Stimulated activated CD8-positive, alpha-beta memory T cell treated with anti-CD3 and anti-CD28 coated beads, Interleukin-2, amount 100 ng/mL, for 48 hours (primary cell): ENCODE results near the gene TFF1.

ENCODE experiments used
- DNase-seq, 2 donors: peaks; one replicate each; pipeline ENCODE4 v3.0.0-alpha.2; 2020; ENCODE audit warnings: low read depth in 2 of 2

TFF1 gene

DNA sequence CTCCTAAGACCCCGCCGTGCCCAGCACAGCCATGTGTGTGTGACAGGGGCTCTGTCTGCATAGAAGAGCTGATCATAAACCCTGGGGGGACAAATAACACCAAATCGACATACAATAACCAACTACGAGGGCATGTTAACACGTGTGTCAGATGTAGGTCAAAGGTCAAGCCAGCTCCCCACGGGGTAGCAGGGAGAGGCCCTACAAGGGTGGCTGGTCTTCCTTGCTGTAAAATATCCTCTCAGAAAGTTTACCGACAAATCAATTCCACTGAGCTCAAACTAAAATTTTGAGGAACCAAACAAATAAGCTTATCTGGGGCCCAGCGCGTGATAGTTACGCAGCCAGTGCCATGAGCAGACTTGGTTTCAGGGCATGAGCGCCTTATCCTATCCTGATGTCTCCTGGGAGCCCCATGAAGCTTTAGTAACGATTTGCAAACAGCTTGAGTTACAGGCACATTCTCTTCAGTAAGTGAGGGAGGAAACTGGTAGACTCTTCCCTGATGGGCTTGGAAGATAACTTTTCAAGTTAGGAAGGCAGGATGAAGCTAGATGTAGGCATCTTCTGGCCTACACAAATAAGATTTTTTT is 32.2 kb upstream of the TFF1 start:
- no peak for DNase-seq

DNA sequence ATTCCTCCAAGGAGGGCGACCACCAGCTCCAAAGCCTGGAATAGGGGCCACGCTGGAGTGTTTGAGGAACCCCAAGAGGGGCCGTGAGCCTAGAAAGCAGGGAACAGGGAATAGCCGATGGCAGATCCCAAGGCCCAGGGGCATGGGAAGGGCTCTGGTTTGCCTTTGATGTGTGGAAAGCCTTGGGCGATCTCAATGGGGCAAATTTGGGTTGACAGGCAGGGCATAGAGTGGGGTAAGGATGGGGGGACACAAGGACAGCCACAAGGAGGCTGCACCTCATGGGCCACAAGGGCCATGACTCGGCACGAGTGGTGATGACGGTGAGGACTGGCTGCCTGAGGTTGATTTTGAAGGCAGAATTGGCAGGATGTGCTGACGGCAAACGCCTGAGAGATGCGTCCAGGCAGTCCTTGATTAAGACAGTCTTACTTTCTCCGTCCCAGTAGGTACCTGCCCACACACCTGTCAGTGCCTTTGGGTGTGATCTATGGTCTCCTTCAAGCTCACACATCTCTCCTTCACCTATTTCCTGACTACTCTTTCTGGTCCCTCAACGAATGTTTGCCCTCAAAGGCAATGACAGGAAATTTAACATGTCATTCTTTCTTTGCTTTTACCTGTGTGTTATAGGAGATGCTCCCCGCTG is 31.5 kb upstream of the TFF1 start:
- no peak for DNase-seq

DNA sequence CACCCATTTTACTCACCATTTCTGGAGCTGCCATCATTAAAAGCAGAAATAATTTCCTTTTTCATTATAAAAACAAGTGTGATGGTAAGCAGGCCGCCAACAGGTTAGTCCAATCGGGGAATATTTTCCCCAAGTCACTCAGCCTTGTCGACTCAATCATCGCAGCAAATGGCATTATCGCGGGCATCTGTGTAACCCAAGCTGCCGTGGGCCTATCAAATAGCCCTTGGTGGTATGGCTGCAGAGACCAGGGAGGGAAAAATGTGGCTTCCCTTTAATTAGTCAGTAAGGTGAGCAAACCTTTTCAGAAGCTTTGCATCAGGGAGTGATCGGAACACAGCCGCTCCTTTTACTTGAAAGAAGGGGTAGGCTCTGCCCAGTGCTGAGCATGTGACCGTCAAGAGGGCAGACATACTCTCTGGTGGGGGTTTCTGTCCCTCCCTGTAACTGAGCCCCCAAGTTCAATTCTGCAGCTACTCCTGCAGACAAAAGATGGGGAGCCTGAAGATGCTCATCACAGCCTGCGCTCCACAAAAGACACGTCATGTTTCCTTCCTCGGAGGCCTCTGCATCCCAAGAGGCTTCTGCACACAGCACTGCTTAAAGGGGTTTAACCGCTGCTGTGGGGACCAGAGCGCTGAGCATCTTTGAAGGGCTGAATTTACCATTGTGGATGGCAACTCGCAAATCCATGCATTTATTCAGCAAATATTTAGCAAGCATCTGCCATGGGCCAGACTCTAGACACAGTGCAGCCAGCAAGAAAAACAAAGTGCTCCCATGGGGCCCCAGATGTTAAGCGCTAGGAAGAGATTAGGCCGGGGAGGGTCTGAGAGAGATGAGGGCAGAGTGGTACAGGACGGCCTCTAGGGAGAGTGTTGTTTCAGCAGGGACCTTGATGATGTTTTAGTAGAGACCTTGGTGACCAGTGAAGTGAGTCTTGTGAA is 30.7 kb upstream of the TFF1 start:
- no peak for DNase-seq

DNA sequence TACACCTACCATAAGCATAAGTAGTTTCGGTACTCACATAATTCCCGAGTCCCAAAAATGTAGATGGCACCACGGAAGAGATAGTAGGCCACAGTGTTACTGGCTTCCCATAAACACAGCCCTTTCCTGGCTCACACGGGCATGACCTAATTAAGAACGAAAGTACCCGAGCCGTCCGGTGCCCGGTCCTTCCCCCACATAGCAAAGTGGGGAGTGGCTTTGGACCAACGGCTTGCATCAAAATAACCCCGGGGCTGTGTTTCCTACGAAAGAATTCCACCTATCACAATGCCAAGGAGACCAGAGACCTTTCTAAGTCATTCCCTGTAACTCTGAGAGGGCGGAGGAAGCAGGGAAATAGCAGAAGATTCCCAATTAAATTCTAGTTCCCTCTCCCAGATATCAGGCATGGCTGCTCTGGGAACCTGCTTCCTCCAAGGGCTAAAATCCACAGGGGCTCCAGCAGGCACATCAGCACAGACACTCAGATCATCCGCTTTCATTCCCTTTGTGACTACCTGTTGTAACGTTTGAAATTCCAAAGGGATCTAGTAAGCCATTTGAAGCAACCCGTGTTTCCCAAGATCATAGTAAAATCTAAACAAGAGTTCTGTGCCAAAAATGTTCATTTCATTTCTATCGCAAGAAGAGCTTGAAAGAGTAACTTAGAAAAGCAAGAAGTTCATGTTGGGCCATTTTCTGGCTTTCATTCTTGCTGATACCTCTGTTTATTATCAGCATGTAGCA is 29.7 kb upstream of the TFF1 start, which contains the start of gene TMPRSS3:
TMPRSS3 (minus strand) TSS at position 148 of the 747 bp plus-strand sequence. CDS start 635 bp downstream, outside the sequence.
- no peak for DNase-seq

DNA sequence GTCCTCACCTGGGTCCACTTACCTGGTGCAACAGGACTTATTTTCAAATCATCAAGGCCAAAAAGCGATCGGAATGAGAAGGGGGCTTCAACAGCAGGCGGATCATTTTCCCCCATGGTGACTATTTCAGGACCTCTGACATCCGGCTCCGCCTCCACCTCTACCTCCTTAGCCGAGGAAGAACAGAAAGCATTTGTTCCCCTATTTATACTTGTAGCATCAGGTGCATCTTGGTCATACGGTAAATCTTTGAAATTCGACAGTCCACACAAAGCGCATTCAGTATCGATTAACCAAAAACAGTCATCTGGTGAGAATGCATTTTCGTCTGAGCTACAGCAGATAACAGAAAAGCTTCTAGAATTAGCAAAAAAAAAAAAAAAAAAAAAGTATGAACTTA is 29.0 kb upstream of the TFF1 start:
- DNase-seq, result no peak

DNA sequence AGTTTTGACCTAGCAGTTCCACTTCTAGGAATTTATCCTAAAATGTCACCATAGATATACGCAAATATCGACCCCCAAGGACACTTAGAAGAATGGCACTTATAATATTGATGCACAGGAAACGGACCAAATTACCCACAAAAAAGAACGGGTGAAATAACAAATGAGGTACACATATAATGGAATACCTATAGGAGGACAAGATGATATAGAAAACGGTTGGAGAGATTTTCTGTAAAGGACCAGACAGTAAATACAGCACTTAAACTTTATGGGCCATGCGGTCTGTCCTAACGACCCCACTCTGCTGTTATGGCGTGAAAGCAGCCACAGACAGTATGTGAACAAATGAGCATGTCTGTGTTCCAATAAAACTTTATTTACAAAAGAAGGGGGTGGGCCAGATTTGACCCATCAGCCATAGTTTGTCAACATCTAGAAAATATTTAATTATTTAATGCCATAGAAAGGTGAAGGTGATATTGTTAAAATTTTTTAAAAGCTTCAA is 27.2 kb upstream of the TFF1 start:
- no peak for DNase-seq

DNA sequence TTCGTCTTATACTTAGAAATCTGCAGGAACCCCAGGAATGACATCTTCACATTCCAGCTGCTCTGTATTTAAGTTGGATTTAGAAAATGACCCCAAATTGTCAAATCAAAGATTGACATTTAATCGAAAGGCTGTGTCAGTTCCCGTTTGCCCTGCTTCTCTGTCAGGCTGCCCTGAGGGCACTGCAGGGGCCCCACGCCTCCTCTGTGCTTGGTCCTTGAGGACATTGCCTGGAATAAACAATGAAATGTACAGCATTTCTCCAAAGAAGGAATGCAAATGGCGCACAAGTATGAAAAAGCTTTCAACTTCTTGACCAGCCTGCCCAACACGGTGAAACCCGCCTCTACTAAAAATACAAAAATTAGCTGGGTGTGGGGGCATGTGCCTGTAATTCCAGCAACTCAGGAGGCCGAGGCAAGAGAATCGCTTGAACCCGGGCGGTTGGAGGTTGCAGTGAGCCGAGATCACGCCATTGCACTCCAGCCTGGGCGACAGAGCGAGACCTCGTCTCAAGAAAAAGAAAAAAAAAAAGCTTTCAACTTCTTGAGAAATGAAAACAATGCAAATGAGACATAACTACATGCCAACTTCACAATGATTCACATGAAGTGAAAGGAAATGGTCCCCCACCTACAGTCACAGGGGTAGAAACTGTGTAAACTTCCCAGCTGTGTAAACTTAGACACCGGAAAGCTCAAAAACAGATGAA is 26.6 kb upstream of the TFF1 start:
- DNase-seq, result no peak

DNA sequence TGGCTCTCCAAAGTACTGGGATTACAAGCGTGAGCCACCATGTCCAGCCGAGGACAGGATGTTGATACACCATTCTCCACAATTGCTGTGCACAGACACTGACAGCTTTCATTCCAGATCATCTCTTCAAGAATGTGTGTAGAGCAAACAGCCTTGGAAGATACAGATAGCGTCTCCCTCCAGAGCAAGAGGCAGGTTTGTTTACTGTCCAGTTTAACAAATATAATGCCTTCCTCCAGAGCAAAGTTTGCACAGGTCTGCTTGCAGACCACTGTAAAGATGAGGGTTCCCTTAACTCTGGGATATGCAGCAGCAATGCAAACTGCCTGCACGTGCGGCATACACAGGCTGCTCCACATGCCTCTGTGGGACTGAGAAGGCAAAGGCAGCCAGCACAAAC is 25.0 kb upstream of the TFF1 start:
- DNase-seq, result no peak

DNA sequence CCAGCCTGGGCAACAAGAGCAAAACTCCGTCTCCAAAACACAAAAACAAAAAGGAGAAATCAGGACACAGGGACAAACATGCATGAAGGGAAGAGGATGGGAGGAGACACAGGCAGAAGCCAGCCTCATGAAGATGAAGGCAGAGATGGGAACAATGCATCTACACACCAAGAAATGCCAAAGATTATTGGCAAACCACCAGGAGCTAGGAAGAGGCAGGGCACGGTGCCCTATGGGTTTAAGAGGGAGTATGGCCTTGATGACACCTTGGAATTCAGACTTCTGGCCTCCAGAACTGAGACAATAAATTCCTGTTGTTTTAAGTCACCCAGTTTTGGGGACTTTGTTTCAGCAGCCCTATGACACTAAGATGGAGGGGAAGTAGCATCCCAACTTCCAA is 24.4 kb upstream of the TFF1 start:
- DNase-seq, result no peak

DNA sequence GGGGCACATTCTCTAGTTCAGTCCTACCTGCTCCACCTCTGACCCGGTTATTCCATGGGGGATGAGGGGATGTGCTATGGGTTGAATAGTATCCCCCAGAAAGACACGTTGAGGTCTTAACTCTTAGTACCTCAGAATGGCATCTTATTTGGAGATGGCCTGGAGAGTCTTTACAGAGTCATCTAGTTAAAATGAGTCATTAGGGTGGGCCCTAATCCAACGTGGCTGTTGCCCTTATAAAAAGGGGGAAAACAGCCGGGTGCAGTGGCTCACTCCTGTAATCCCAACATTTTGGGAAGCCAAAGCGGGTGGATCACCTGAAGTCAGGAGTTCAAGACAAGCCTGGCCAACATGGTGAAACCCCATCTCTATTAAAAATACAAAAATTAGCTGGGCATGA is 23.9 kb upstream of the TFF1 start:
- DNase-seq, result no peak

DNA sequence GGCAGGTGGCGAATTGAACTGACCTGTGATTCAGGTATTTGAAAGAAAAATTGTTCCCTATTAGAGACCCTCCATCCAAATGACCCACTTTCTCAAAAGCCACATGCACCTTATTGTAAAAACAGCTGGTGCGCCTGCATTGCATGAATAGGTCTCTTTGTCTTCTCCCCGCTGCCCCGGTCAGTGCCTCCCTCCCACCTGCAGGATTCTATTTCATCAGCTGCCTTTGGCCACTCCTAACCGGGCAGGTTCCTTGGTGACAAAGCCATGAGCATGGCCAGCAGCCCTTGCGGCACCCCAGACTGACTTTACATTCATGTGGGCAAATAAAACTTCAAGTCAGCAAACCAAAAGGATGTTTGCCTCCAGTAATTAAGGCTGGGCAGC is 23.1 kb upstream of the TFF1 start:
- DNase-seq, result no peak

DNA sequence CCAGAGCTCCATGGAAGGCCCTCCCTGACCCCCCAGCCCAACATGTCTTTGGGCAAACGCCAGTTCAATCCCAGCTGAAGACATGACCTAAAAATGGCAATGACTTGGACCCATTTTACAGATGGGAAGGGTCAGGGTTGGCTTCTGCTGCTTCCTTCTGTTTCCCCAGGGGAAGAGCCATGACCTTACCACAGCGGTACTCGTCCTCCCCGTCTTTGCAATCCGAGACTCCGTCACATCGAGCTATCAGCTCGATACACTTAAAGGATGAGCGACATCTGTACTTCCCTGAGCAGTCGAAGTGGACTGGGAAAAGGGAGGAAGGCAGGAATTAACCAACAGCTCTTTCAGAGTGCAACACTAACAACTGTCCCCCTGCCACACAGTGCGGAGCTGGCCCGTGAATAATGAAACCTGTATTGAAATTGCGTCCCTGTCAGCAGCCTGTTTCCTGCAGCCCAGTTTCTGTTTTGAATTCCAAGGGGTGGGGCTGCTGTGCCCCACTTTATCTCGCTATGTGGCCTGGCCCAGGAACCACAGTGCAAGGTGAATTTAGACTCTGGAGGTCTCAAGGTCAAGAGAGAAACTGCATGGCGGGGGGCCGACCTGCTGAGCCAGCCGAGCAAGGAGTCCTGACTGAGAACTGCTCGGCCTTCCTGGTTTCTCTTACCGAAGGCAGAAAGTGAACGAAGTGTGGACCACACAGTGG is 22.6 kb upstream of the TFF1 start:
- DNase-seq, result no peak

DNA sequence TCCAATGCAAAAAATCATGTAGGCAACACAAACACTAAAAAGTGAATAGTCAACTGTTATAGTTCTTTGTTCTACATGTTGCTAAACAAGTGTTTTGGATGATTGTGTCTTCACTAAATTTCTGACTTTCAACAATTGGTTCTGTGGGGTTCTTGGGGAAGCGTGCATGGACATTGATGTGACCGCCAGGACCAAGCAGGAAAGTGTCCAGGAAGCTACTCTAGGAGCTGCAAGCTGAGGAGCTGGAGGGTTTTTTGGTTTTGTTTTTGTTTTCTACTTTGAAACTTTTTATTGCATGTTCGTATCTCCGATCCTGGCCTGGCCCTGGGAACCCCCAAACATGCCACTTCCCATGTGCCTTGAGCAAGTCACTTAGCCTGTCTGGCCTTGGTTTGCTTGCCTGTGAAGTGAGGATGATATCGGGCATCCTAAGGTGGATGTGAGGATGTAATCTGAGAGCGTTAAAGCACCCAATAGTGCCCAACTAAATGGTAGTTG is 21.6 kb upstream of the TFF1 start:
- no peak for DNase-seq

DNA sequence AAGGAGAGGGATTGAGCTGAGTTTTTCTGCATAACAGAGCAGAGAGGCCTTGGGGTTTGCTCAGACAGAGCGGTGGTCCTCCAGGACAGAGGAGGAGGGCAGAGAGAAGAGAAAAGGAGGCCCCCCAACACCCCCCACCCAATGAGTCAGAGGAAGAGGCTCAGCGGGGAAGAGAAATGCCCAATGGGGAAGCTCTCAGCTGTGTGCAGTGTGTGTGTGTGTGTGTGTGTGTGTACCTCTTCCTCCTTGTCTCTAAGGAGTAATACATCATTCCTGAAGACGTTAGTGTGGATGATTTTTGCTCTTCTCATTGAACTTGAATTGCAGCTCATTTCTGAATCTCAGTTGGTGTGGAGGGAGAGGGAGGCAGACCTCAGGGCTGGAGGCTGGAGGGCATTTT is 20.8 kb upstream of the TFF1 start:
- DNase-seq, result no peak

DNA sequence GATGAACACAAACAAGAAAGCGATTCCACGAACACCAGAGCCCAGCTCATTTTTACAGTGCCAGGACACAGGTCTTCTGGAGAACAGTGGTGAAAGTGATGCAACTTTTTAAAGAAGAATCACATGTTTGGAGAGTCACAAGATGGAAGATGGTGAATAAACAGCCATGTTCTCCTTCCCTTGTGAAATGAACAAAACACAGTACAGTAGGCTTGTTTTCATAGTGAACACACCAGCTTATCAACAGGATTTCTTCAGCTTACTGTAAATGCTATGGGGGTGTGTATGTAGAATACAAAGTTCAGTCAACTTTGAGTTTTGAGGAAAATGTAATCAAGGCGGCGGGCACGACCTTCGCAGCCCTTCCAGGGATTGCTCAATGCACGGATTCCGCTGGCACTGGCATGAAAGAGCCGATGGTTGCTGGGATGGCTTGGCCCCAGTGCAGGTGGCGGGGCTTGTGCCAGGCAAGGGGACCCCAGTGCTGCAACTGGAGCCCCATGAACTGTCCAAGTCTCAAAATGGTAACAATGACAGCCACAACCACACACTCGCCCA is 19.8 kb upstream of the TFF1 start:
- DNase-seq, result no peak

DNA sequence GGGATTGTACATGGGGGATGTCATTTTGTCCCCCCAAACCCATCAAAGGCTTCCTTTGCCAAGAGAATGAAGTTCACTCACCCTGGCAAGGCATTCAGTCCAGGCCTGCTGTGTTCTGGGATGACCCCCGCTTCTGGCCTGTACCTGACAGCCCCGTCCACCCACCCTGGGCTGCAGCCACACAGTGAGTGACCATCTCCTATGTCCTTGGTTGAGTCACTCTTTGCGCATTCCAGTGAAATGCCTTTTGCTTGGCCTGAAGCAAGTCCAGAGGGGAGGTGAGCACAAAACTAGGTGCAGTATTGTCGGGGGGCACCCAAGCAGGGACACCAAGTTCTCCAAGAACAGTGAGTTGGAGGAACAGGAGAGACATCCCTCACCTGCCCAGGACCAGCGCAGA is 19.3 kb upstream of the TFF1 start:
- no peak for DNase-seq

DNA sequence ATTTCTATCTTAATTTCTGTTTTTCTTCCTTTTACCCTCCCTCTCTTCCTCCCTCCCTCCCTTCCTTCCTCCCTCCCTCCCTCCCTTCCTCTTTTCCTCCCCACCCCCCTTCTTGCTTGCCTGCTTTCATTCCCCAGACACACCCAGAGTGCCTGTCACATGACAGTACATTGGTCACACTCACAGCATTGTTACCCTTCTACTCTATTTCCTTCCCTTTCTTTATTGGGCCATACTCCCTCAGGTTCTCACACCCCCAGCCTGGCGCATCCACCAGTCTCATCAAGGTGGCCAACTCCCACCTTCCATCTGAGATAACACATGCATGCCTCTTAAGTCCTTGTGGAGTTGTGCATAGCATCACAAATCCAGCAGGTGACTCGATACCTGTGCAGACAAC is 18.7 kb upstream of the TFF1 start:
- DNase-seq, result no peak

DNA sequence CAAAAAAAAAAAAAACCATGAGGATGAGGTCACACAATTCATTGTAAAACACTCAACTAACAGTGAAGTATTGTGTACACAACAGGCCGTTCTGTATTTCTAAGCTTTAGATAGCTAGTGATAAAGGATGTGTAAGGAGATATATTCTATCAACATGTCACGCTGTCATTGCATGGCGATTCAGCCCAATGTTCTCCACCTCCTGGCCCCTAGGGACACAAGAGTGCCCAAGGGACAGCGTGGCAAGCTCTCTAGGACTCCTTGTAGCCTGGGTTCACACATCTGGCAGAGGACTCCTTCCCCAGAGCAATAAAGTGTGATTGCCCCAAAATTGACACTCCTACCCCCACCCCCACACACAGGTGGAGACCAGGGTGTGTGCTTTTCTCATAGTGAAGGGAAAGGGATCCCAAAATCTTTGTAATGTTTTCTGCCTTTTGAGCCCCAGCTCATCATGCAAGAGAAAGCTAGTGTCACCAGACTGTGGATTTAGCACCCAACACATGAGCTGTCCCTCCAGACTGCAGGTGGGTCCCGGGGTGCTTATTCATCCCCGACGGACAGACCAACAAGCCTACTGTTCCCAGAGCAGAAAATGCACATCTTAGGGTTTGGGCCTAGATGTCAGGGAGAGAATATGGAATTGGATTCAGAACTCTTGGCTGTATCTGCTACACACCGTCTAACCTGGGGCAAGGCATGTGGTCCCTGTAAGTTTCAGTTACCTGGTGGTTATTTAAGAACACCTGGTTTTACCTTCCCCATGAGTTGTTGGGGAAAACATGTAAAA is 18.0 kb upstream of the TFF1 start:
- DNase-seq, result no peak

DNA sequence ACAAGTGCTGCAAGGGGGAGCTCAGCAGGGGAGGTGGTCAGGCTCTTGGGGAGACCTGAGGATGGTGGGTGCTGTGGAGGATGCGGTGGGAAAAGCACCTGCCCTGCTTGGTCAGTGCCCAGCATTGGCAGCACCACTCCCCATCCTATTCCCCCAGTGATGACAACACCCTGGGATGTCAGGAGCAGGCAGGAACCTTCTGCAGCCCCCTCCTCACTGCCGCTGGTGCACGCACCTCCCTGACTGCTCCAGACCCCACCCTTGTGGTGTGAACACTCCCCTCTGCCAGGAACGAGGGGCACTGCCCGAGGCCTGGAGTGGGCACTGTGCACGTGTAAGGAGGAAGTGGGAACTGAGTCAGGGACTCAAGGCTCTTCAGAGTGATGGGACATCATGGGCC is 17.0 kb upstream of the TFF1 start:
- no peak for DNase-seq
